ENCODE results near the gene RARRES1.

The RARRES1 gene

DNA sequence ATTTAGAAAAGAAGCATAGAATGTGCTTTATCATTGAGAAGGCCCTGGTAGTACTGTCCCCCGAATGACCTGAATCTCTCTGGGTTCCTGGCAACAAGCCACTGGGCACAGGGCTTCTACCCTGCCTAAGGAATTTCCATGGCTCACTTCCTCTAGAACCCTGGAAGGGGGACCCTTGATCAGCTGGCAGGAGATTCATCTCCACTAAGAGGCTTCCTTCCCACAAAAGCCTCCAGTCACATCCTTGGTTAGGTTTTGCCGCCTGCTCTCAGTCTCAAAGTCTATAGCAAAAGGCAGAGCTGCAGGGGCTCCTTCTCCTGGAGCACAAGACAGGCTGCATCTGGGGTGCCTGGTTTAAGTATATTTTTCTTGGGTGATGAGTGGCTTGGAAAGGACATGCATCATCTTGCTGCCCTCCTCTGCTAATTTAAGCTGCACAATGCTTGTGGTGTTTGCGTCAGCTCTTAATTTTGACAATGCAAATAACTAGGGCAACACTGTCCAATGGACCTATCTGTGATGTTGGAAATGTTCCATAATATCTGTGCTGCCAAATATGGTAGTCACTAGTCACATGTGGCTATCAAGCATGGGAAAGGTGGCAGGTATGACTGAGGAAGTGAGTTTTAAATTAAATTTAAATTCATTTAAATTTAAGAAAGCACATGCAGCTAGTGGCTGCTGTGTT, 33.4 kb upstream of the RARRES1 start:
- DNase-seq (ENCODE audit: low read depth in 2 of 3, low spot score in 1 of 3): no peak

DNA sequence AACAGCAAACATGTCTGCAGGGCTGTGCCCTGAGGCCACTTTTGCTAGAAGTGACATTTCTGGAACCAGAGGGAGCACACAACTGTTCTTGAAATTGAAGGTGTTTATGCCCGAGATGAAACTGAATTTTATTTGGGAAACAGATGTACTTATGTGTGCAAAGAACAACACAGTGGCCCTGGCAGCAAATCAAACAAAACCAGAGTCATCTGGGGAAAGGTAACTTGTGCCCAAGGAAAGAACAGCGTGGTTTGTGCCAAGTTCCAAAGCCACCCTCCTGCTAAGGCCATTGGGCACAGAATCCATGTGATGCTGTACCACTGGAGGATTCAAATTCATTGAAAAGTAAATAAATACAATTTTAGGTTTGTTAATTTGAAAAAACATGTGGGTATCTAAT, 31.2 kb upstream of the RARRES1 start:
- no peak for DNase-seq (ENCODE audit: low read depth in 2 of 3, low spot score in 1 of 3)

DNA sequence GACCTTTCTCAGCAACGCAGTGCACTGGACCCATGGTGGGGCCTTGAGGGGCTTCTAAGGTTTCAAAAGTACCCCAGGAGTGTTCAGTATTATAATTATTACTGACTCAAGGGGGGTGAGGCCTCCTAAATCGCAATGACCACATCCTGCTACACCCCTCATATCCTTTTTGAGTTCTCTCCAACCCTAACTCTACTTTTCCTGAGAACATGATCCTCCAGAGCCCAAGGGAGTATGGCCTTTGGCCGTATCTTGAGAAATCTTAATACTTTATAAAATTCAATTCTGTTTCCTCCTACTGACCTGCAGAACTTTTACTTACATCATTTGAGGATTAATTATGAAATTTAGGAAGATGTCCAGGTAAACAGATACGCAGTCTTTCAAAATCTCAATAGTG, 30.4 kb upstream of the RARRES1 start:
- DNase-seq (ENCODE audit: low read depth in 2 of 3, low spot score in 1 of 3): no peak

DNA sequence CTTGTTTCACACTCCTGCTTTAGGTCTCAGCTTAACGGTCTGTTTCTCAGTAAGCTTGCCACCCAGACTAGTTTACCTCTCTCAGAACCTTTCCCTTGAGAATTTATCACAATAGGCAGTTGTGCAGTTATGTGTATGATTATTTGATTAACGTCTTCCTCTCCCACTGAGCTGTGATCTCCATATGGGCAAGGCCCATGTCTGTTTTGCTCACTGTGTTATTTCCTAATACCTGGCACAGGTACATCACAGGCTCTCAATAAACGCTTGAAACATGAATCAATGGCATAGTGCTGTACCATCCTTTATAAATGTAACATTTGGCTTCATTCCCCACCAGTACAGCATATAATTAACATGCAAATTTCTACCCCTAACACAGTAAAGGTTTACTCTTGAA, 29.1 kb upstream of the RARRES1 start:
- no peak for DNase-seq (ENCODE audit: low read depth in 2 of 3, low spot score in 1 of 3)

DNA sequence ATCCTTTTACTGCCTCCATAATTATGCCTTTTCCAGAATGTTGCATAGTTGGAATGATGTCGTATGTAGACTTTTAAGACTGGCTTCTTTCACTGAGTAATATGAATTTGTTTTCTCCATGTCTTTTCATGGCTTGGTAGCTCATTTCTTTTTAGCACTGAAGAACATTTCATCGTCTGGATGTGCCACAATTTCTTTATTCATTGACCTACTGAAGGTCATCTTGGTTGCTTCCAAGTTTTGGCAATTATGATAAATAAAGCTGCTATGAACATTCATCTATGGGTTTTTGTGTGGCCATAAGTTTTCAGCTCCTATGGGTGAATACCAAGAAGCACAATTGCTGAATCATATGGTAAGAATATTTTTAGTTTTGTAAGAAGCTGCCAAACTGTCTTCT, 23.2 kb upstream of the RARRES1 start:
- DNase-seq (ENCODE audit: low read depth in 2 of 3, low spot score in 1 of 3): no peak

DNA sequence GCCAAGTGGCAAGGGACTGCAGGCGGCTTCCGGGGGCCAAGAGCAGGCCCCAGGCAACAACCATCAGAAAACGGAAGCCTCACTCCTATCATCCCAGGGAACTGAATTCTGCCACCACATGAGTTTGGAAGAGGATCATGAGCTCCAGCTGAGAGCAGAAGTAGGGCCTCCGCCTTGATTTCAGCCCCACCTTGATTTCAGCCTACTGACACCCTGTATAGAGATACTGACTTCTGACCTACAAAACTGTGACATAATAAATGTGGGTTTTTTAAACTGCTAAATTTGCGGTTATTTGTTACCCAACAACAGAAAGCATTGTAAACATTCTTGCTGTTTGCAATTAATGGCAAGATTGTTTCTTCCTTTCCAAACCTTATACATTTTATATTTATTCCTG, 21.6 kb upstream of the RARRES1 start:
- no peak for DNase-seq (ENCODE audit: low read depth in 2 of 3, low spot score in 1 of 3)

DNA sequence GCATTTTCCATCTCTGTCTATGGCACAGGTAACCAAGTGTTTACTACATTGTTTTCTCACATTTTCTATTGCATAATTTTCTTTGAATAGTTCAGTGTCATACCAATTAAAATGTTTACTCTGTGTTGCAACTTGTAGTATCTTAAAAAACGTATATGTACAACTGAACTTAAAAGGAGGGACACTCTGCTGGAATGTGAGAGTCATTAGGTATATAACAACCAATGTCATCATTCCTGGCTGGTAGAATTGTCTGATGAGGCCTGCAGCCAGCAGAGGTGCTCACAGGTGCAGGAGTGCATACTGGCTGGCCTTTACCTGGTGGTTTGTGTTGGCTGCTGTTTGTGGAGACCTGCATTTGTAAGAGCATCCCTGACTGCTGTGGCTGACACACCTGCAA, 19.1 kb upstream of the RARRES1 start:
- DNase-seq (ENCODE audit: low read depth in 2 of 3, low spot score in 1 of 3): no peak

DNA sequence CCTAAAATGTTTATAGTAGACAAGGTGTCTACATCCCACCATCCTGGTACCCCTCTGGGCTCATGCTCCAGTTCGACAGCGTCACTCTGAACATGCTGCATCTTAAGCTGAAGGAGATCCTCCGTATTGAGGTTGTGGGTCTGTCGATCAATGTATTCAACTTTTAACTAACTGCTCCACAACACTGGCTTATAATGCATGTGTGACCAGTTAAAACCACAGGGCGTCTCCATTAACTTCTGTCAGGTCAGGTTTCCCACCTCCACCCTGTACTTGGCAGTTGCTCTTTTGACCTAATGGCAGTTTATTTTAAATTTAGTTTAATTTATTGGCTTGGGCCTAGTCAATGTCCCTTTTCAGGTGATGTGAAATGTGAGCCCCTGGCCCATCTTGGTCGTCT, 17.8 kb upstream of the RARRES1 start:
- no peak for DNase-seq (ENCODE audit: low read depth in 2 of 3, low spot score in 1 of 3)

DNA sequence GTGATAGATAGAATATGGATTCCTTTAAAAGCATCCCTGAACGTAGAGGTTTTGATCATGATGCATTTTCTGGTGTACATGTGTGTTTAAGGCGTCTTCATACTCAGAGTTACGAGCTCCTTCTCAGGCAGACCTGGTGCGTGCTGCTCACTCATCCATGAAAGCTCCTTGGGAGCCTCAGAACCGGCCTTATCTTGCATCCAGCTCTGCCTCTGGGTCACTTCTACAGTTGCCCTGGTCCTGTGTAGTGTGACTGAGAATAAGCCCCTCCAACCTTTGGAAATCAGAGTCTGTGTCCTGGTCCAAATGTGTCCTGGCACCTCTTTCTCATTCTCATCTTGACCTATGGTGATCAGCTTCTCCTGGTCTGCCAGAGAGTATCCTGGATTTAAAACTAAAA, 17.3 kb upstream of the RARRES1 start:
- DNase-seq (ENCODE audit: low read depth in 2 of 3, low spot score in 1 of 3): no peak

DNA sequence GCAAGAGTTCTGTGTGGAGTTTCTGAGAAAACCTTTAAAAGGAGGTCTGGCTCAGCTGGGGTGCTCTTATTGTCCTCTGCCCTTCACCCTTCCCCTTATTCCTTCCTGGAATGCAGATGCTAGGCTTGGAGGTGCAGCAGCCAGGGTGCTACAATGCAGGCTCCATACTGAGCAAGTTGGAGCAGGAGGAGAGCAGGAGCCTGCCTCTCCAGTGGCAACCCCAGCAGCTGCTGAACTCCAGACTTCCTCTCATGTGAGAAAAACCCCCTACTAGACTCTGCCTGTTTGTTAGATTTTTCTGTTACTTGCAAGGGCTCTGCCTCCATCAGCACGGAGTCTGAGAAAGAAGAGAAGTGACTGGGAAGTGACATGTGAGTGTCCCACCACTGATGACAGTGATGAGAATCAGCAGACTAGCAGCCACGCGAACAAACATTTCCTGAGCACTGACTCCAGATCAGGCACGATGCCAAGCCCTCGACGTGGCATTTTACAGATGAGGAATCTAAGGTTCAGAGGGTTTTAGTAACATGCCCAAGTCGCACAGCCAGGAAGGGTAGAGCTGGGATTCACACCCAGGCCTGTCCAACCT, 16.1 kb upstream of the RARRES1 start:
- DNase-seq (ENCODE audit: low read depth in 2 of 3, low spot score in 1 of 3): no peak

DNA sequence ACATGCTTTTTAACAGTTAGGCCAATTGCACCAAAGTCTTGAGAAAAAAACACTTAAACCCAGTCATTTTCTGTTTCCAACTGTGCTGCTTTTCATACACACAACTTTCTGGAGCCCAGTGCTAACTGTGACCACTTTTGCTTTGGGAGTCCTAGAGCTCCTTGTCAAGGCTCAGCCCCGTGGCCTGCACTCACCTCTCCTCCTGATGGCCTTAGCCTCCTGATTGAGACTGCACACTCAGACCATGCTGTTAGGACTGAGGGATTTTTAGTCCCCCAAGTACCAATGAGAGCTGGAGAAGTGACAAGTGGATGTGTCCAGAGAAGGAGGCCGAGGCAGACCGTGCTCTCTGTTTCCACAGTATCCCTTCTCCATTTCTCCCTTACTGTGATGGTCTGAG, 15.2 kb upstream of the RARRES1 start:
- no peak for DNase-seq (ENCODE audit: low read depth in 2 of 3, low spot score in 1 of 3)

DNA sequence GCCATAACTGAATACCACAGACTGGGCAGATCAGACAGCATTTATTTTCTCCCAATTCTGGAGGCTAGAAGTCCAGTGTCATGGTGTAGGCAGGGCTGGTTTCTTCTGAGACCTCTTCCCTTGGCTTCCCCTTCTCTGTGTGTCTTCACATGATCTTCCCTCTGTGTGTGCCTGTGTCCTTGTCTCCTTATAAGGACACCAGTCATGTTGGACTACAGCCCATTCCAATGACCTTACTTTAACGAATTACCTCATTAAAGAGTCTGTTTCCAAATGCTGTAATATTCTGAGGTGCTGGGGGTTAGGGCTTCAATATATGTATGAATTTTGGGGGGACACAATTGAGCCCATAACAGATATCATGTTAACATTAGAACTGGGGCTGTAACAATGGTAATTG, 13.3 kb upstream of the RARRES1 start:
- DNase-seq (ENCODE audit: low read depth in 2 of 3, low spot score in 1 of 3): no peak

DNA sequence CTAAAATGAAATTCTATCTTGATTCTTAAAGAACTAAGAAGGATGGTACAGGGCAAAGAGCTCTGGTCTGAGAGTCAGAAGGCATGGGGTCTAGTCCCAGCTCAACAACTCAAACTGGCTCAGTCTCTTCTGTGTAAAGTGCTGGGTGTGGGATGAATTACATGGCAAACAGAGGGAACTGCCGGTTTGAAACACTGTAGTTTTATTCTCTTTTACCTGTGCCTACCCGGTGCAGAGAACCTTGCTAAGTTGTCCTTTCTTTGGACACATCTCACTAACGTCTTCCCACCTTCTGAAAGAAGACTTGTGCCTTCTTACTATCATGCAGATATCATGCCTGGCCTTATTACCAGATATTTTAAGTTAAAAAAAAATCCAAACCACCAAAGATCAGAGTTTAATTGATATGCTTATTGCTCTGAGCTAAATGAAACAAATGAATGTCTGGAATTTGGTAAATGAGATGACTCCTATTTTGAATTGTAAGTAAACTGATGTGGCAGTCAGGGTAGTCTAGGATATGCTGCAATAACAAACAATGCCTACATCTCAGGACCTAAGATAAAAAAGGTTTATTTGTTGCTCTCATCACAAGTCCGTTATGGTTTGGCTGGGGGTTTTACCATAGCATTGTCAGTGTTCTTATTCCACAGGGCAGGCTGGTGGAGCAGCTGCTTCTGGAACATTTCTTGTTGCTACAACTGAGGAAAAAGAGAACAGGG, 12.5 kb upstream of the RARRES1 start:
- no peak for DNase-seq (ENCODE audit: low read depth in 2 of 3, low spot score in 1 of 3)

DNA sequence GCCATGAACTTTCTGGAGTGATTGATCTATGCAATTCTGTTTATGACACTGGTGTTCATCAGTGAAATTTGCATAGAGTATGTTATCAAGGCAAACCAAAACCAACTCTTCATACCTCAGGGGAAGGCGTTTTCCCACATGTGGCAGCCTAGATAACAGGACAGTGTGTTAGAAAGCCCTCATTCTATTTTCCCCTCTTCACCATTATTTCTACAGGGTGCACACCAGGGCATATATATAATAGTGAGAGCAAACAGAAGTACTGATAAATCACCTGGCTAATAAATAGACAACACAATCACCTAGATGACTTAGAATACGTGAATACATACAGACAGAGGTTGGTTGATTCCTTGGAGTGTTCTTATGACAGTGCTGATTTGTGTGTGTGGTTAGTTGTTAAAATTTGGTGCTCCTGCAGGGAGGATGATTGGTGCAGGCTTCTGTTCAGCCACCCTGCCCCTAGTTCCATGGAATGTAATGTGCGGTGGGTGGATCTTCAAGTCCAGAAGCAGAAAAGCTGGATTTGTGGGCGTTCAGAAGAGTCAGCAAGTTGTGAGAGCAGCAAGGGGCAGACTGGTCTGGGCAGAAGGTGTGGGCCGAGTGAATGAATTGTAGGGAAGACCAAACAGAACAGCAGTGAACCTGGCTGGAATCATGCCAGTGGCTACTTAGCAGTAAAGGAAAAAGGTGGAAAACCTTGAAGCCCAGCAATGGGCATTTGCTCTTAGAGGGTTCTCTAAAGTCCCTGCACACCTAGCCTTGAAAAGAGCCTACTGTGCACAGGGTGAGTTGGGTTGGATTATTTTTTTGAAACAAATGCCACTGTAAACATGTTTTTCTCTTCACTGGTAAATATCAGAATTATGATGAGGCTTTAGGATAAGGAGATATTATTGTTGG, 11.7 kb upstream of the RARRES1 start:
- DNase-seq (ENCODE audit: low read depth in 2 of 3, low spot score in 1 of 3): no peak

DNA sequence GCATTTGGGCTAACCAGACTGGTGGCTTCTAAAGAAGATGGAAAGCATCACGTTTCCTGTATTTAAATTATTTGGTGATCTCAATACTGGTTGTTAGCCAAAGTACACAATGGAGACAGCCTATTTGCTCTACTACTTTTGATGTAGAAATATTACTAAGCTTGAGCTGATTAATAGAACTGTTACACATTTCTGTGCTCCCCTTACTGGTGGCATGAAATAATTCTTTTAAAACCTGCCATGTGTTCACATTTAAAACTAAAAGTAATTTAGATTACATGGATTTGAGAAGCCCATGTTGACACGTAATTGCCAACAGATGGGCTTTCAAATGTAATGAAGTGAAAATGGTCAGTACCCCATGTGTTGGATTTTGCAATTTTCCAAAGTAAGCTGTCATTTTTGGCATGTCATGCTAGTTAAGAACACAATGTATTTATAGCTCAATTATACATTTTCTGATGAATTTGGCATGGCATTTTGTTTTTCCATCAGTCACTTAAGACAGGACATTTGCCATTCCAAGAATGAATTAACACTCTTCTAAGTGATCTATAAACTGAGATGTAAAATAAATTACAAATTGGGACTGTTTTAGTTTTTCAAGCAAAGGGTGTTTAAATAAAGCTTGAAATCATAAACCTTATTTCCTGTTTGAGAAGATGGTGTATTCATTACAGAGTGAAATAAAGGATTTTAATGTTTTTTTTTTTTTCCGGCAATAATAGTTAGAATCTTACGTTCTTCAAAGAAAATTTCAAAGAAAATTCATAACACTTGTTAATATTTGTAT, 10.8 kb upstream of the RARRES1 start:
- DNase-seq (ENCODE audit: low read depth in 2 of 3, low spot score in 1 of 3): no peak

DNA sequence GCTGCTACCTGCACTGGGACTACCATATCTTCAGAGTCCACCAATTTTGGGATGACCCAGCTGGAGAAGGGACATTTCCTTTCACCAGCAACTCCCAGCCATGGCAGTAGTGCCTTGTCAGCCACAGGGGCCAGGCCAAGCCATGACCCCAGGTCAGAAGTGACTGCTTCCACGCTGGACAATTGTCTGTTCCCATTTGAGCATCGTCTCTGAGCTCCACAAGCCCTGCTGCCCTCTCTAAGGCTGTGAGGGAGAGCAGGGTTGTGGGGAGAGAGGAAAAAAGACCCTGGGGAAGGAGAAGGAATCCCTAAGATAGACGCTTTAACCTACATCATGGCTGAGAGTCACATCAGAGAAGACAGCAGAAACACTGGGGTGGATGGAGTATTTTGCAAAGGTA, 7.4 kb upstream of the RARRES1 start:
- DNase-seq (ENCODE audit: low read depth in 2 of 3, low spot score in 1 of 3): no peak

DNA sequence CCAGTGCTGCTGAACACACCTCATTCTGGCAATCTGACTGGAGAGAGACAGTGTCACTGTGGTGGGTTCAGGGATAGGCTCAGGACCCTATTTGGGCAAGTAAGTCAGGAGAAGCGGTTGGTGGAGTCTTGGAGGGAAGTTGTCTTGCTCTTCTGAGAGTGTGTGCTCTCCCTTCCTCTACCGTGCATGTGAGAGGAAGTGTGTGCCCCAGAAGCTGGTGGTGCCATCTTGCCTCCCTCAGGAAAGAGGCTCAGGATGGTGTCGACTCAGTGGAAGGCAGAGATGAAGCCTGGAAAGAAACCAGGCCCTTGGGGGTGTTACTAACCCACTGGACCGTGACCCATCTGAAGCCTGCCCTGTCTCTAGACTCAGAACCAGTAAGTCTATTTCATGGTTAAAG, 6.8 kb upstream of the RARRES1 start:
- DNase-seq (ENCODE audit: low read depth in 2 of 3, low spot score in 1 of 3): no peak

DNA sequence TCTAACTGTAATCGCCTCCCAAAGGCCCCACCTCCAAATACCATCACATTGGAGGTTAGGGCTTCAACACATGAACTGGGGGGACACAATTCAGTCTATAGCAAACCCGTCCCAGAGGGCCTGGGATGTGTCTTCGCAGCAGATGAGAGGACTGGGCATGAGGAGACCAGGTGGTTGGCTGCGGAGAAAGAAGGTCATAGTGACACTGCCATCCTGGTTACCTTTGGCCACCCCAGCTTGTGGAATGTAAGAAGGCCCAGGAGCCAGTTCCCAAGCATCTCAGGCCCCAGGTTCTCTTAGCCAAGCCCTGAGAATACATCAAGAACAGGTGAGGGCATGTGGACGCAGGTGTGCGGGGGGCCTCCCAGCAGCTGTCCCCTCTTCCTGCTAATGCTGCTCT, 6.4 kb upstream of the RARRES1 start:
- no peak for DNase-seq (ENCODE audit: low read depth in 2 of 3, low spot score in 1 of 3)

DNA sequence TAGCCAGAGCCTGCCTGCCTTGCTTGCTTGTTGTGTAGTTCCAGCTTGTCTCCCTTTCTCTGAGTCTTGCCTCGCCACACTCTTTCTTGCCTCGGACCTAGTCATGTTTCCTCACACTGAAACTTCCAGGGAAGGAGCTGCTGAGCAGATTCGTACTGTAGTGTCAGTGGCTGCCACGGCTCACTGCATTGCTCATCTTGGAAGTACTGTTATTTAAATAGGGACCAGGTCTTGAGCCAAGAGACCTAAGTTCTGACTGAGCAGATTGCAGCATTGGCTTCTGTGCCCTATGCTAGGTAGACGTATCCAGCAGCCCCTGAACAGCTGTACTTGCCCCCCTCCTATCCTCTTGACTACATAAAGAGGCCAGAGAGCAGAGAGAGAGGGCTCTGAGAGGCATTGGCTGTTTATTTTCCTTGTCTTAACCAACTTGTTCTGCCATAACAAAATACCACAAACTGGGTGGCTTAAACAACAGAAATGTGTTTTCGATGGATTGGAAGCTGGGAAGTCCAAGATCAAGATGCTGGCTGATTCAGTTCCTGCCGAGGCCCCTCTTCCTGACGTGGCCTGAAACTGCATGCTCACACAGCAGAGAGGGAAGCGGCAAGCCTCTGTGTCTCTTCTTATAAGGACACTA, 5.8 kb upstream of the RARRES1 start:
- no peak for DNase-seq (ENCODE audit: low read depth in 2 of 3, low spot score in 1 of 3)

DNA sequence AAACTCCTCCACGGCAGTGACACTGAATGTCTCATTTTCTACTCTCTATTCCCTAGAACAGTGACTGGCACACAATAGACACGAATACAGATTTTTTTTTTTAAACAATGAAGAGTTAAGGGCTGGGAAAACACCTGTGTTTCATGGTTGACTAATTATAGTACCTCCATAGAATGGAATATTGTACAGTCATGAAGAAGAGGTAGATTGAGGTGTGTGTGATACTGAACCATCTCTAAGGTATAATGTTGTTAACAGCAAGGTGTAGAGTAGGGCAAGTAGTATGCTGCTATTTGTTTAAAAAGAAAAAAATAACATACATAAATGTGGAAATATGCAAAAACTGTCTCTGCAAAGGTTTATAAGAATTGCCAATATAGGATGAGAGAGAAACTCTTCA, 5.2 kb upstream of the RARRES1 start:
- no peak for DNase-seq (ENCODE audit: low read depth in 2 of 3, low spot score in 1 of 3)

Data from stimulated activated CD4-positive, alpha-beta T cell treated with anti-CD3 and anti-CD28 coated beads, Interleukin-12 subunit alpha, Interleukin-12 subunit beta, amount 100 ng/mL, for 48 hours (primary cell).